HepG2 (cell line): ENCODE data around the gene CRK. TPM values are rescaled to one million over a fixed set of nuclear protein-coding genes. Genes with fewer than 3 reads are reported as not detected.

ENCODE experiments used
- ATAD3A ChIP-seq: sonication (generic); formaldehyde crosslinking; IDR thresholded peaks from 2 replicates; pipeline ENCODE4 v1.4.0; 2020; ENCODE audit warnings: missing genetic modification reagents
- CENPT ChIP-seq: sonication (generic); formaldehyde crosslinking; IDR thresholded peaks from 2 replicates; pipeline ENCODE4 v1.8.0; 2022; ENCODE audit warnings: low read depth, mild to moderate bottlenecking, moderate library complexity, missing genetic modification reagents
- MNT ChIP-seq: fragments of 450-650 bp; IDR thresholded peaks from 2 replicates; pipeline ENCODE4 v1.6.1; 2016
- SMARCC2 ChIP-seq: fragments of 450-650 bp; IDR thresholded peaks from 2 replicates; pipeline ENCODE4 v1.6.1; 2017; ENCODE audit warnings: antibody characterized with exemption, mild to moderate bottlenecking
- ZBTB21 ChIP-seq: sonication (generic); formaldehyde crosslinking; IDR thresholded peaks from 2 replicates; pipeline ENCODE4 v1.4.0; 2020; ENCODE audit warnings: missing genetic modification reagents
- ZFP41 ChIP-seq: sonication (generic); formaldehyde crosslinking; IDR thresholded peaks from 2 replicates; pipeline ENCODE4 v1.4.0; 2020; ENCODE audit warnings: mild to moderate bottlenecking, missing genetic modification reagents, borderline replicate concordance
- ZFP62 ChIP-seq: sonication (generic); formaldehyde crosslinking; IDR thresholded peaks from 2 replicates; pipeline ENCODE4 v1.4.0; 2020; ENCODE audit warnings: missing genetic modification reagents
- ZFYVE20 ChIP-seq: sonication (generic); formaldehyde crosslinking; IDR thresholded peaks from 2 replicates; pipeline ENCODE4 v1.8.0; 2023; ENCODE audit warnings: low read depth, mild to moderate bottlenecking, moderate library complexity, missing genetic modification reagents, borderline replicate concordance
- ZNF142 ChIP-seq: sonication (generic); formaldehyde crosslinking; IDR thresholded peaks from 2 replicates; pipeline ENCODE4 v1.4.0; 2020; ENCODE audit warnings: missing genetic modification reagents
- ZNF205 ChIP-seq: IDR thresholded peaks from 2 replicates; pipeline ENCODE4 v1.6.1; 2018; ENCODE audit warnings: missing biosample characterization, missing genetic modification reagents
- ZNF432 ChIP-seq: sonication (generic); formaldehyde crosslinking; IDR thresholded peaks from 2 replicates; pipeline ENCODE4 v1.5.0; 2020; ENCODE audit warnings: missing genetic modification reagents, mild to moderate bottlenecking, borderline replicate concordance
- ZNF446 ChIP-seq: sonication (generic); formaldehyde crosslinking; IDR thresholded peaks from 2 replicates; pipeline ENCODE4 v1.5.0; 2020; ENCODE audit warnings: mild to moderate bottlenecking, missing genetic modification reagents
- ZNF609 ChIP-seq: sonication (generic); formaldehyde crosslinking; IDR thresholded peaks from 2 replicates; pipeline ENCODE4 v1.4.0; 2020; ENCODE audit warnings: mild to moderate bottlenecking, missing genetic modification reagents, borderline replicate concordance
- ZNF672 ChIP-seq: sonication (generic); formaldehyde crosslinking; IDR thresholded peaks from 2 replicates; pipeline ENCODE4 v1.8.1; 2022; ENCODE audit warnings: missing genetic modification reagents
- polyA plus RNA-seq, 8 experiments: library from polyadenylated mRNA; depleted of rRNA in 3 of 8; stranded (reverse) in 7 of 8; unstranded in 1 of 8; fragments of >200 nt; fragmentation: Illumina TruSeq in 4 of 8; extraction: Trizol in 4 of 8; gene quantifications; 2 replicates each; pipeline versions ENCODE4 v1.2.1 to v1.2.3, GENCODE V29; 2011 to 2016; ENCODE audit warnings: low read depth in 4 of 8, missing spikeins in 1 of 8, mixed read lengths in 1 of 8; ENCODE audit not compliant: insufficient read depth in 1 of 8
- total RNA-seq, 5 experiments: library from RNA; depleted of rRNA; stranded (reverse); fragments of >200 nt; fragmentation: Illumina TruSeq; extraction: Trizol; gene quantifications; 2 replicates each; pipeline ENCODE4 v1.2.3, GENCODE V29; 2016; ENCODE audit warnings: low read depth in 1 of 5

CRK gene
- total and polyA plus RNA-seq, 2 of the 13 experiments (the other 11 are each of a cell fraction or from before 2014, with no cell fraction given): 47.4 to 54.2 TPM

GRCh38 chr17:1455797-1456599, at the start of gene CRK (continued):
- TF ChIP-seq ZNF609 (CRISPR knock-in tag) (no peak; the same call in 1 of the 2 replicates), MNT (no peak), ZNF205 (CRISPR knock-in tag) (no peak), ZFYVE20 (CRISPR knock-in tag) (no peak), ZFP62 (CRISPR knock-in tag) (no peak), SMARCC2 (no peak), CENPT (CRISPR knock-in tag) (no peak), ZNF446 (CRISPR knock-in tag) (no peak), ZNF142 (CRISPR knock-in tag) (no peak), ZNF432 (CRISPR knock-in tag) (no peak), ATAD3A (CRISPR knock-in tag) (no peak), ZFP41 (no peak), ZNF672 (CRISPR knock-in tag) (no peak), ZBTB21 (CRISPR knock-in tag) (0 out of 2 replicates have a peak, but pooled peaks have one; percentile 17)
